GM19023 (cell line): Measurements from ENCODE around the gene SLC6A13.
"Not testable (repeated sequence)": the region's sequence is repeated elsewhere in the genome, so short reads cannot be mapped to it uniquely, and the experiment has no call there.

Experiments
- ATAC-seq: cut with Tn5 transposase; IDR thresholded peaks from one replicate; pipeline ENCODE4 v1.9.1; 2021; ENCODE audit warnings: mild to moderate bottlenecking, moderate library complexity; ENCODE audit not compliant: unreplicated experiment

The SLC6A13 gene

DNA sequence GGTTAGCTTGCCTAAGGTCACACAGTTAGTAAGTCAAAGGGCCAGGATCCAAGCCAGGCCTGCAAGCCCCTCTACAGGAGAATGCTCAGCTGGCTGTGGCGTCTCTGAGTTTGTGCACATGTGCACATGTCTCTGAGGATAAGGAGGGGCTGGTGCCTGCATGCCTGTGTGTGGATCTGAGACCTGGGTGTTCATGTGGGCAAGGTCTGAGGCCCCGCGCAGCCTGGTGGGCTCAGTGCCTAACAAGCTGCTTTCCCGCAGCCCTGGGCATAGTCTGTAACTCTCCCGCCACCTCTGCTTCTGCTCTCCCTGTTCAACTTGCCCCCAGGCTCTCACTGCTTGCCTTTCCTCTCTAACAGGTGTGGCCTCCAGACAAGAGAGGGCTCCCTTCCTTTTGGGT lies 44.4 kb downstream of the SLC6A13 start:
- ATAC-seq, result no peak

- ATAC-seq, result not testable (repeated sequence)
Observed at GRCh38 chr12:217029-217428, 45.6 kb downstream of the SLC6A13 start.

DNA sequence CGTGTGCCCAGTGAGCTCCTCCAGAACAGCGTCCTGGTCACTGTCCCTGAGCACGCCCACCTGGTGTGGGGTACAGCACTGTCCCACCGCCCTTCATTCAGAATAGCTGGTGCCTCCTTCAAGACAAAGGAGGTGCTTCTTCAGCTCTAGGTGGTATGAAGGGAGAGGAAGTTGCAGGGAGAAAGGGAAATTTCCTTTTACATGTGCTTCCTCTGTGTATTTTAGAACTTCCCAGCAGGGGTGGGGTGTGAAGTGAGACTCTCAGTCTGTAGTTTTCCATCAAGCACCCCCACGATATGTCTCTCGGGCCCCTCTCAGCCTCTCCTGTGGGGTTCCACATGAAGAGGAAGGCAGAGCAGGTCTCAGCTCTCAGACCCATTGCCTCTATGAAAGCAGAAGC lies 47.5 kb downstream of the SLC6A13 start:
- ATAC-seq, result no peak

DNA sequence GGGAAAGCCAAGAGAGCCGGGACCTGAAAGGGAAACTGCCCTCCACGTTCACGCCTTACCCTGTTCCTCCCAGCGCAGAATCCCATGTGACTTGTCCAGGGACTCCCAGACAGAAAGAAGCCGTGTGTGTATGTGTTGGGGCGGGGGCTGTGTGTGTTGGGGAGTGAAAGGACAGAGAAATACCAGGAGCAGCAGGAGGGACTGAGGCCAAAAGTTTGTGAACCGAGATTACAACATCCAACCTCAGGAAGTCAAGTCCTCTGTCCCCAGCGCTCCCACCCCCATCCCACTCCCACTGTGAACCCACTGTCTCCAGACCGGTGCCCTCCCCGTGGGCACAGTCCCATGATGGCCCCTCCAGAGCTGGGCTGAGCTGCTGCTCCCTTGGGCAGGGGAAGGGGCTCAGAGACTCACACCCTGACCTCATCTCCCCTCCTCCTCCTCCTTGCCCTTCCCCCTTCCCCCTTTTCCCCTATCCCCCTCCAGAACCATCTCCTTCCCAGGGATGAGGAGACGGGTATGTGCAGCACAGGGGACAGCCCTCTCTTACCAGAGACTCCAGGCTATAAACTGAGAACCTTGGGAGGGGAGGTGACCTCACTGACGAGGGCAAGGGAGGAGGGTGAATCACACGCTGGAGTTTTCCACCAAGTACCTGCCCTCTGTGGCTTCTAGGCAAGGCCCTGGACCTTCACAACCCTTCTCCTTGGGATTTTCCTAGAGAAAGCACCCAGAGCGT lies 48.5 kb downstream of the SLC6A13 start, which contains the start of gene SLC6A12:
TSS of gene SLC6A12 (minus strand) at position 155 of the 739 bp plus-strand sequence. CDS start 4,171 bp downstream, outside the sequence.
- no peak for ATAC-seq

- ATAC-seq, result no peak
Observed at GRCh38 chr12:213527-213932, 49.1 kb downstream of the SLC6A13 start.

- ATAC-seq, result no peak
Observed at GRCh38 chr12:212715-213526, 49.7 kb downstream of the SLC6A13 start.

GRCh38 chr12:212415-212714 lies 50.3 kb downstream of the SLC6A13 start:
- no peak for ATAC-seq

GRCh38 chr12:211639-212414 lies 50.8 kb downstream of the SLC6A13 start:
- ATAC-seq, result no peak

- no peak for ATAC-seq
Observed at GRCh38 chr12:211142-211465, 51.5 kb downstream of the SLC6A13 start.

DNA sequence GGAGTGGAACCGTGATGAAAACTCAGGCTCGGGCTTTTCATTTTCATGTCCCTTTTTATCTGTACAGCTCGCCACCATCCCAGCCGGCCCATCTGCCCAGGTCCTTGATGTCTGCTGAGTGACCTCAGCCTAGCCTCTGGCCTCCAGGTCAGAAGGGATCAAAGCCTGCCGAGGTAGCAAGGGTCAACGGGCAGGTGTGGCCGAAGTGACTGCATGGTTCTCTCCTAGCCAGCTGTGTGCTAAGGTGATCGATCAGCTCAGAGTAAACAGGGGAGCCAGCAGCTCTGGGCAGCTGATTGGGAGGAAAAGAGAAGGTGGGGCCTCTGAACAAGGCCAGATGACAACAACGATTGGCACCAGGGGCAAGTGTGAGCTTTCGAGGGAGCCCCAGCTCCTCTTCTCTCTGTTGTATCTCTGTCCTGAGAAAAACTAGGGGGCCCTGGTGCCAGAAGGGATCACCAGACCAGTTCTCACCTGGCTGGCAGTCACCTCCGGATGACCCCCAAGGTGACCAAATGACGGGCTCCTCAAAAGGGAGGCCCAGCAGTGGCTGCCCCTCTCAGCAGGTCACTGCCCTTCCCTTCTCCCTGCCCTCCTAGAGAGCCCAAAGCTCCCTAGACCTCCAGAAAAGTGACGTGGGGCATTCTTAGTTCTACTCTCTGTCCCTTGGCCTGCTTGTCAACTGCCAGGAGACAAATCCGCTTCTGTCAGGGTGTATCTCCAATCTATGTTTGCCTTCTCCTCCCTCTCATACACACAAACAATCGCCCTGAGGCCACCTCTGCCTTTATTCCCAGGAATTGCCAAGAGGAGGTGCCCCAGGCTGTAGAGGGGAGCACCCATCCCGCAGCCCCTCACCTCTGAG lies 52.1 kb downstream of the SLC6A13 start:
- ATAC-seq, result no peak

DNA sequence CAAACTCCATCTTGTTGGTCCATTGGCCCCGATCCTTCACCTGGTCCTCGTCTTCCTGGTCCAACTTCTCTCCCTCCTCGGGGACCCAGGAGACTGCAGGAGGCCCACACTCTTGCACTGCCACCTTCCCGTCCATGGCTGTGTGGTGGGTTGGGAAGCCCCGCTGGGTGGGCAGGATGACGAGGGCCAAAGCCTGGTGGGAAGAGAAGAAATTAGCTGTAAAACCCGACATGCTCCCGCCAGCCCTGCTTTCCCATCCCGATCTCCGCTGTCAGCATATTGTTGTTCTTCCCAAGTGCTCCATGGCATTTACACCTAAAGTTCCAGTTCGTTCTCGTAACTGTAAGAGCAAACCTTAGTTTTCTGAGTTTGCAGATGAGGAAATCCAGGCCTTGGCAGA lies 52.8 kb downstream of the SLC6A13 start:
- no peak for ATAC-seq

GRCh38 chr12:209246-209645 lies 53.4 kb downstream of the SLC6A13 start:
- ATAC-seq, result no peak

DNA sequence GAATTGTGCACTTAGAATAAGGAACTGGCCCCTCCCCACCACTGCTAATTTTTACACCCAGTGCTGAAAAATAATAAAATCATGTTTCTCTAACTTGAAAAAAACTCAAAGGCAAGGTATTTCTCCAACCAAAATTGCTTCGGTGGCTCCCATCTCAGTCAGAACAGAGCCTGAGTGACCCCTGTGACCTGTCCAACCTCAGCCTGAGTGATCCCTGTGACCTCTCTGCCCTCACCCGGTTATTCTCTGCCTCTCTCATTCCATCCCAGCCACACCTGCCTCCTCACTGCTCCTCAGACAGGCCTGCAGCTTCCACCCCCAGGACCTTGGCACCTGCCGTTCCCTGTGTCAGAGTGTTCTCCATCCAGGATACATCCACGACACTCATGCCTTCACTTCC lies 53.8 kb downstream of the SLC6A13 start:
- ATAC-seq, result no peak

DNA sequence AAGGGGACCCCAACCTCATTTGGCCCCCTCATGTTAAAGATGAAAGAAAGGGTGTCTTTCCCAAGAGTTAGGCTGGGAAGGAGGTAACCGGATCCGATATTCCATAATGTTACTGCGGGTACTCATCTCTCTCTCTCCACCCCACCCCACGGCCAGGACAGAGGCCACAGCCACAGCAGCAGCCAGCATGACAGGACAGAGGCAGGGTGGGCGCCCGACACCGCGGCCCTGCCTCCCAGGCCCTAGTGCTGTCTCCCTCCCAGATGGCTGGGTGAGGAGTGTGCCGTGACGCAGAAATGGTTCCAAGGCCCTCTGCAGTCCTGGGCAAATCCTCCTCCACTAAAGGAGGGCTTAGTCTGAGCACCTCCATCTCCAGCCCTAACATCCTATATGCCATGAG lies 54.8 kb downstream of the SLC6A13 start:
- ATAC-seq, result no peak

DNA sequence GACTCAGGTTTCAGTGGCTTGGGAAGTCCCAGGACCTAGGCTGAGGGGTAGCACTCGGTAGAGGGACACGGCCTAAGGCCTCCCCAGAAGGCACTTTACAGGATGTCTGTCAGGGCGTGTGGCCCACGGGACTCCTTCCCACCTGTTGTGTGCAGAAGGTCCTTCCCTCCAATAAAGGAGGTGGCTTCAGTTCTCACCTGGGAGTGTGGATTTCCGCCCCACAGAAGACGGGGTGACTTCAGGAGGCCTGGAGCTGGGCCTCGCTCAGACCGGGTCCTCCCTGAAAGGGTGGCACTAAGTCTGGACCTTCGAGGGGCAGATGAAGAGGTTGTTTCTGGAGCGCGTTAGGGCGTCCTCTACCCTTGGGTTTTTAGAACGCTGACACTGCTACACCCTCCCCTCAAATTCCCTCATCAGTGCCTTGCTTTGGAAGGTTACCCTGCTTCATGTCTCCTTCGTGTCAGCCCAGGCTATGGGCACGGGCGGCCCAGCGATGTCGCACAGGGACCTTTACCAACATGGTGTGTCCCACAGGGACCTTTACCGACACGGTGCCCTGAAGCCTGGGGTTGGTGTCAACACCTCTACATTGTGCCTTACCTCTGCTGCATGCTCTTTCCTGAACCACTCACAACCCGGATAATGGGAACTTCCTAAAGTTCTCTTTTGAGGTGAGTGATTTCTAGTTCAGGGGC lies 55.7 kb downstream of the SLC6A13 start:
- ATAC-seq, result no peak

DNA sequence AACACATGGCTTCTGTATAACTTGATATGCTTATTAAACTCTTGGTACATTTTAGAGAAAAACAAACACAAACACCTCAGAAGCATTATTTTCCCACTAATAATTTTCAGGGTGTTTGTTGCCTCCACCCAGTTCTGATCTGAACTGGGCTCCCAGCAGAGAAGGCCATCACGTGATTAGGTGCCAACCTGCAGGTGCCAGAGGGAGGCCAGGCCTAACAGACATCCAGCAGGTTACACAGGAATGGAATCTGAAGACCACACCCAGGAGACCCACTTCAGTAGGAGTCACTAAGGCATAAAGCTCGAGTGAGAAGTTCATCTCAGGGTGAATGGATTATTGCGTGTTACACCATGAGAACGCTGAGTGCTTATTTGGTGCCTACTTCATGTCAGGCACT lies 57.6 kb downstream of the SLC6A13 start:
- no peak for ATAC-seq

GRCh38 chr12:204261-204678 lies 58.4 kb downstream of the SLC6A13 start:
- no peak for ATAC-seq

- ATAC-seq, result no peak
Observed at GRCh38 chr12:203462-204260, 59.0 kb downstream of the SLC6A13 start.

DNA sequence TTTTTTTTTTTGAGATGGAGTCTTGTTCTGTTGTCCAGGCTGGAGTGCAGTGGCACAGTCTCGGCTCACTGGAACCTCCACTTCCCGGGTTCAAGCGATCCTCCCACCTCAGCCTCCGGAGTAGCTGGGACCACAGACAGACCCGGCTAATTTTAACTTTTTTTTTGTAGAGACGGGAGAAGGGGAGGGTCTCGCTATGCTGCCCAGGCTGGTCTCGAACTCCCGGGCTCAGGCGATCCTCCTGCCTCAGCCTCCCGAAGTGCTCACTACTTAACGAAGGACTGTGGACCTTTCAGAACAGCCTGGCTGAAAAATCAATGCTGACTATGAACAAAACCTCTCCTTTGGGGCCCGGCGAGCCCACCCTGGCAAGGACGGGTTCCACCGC lies 59.6 kb downstream of the SLC6A13 start:
- no peak for ATAC-seq
